Activated CD8-positive, alpha-beta memory T cell treated with anti-CD3 and anti-CD28 coated beads, Interleukin-2, amount 50 U/mL, for 4 hours (primary cell): Measurements from ENCODE around the gene CRYGB.
"Not testable (repeated sequence)": the region's sequence is repeated elsewhere in the genome, so short reads cannot be mapped to it uniquely, and the experiment has no call there.

Experiments
- DNase-seq: peaks from one replicate; pipeline ENCODE4 v3.0.0-alpha.2; 2020

CRYGB gene

DNA sequence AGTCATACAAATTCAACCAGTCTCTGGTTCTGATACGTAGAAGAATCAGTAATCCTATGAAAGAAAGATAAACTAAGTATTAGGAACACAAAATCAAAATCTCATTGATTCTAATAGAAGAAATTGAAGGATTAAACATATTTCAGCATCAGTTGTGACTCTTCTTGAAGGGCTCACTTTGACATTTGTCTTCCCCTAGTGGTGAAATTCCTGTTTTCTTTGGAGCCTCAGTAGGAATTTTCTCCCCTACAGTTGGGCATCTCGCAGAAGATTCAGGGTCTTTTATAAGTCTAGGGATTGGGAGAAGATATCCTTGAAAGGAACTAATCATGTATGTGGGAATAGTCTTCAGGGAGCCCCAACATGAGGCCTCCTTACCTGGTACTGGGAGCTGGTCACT, 2.8 kb upstream of the CRYGB start:
- no peak for DNase-seq

DNA sequence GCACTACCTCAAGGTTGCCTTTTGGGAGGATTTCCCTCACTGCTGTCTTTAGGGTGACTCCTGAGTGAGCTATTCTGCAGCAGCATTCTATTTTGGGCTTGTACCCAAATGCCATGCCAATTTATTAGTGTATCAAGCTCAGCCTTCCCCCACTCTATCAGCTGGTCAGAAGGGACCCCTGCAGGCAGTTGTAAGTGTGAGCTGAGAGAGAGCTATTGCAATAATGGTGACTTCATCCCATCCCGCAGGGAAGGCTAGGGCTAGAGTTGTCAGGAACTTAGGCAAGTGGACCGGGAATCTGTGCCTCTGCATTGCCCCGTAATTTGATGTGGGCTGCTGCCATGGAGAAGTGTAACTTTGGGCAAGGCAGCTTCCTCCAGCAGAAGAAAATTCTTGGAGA, 1.8 kb upstream of the CRYGB start:
- no peak for DNase-seq

DNA sequence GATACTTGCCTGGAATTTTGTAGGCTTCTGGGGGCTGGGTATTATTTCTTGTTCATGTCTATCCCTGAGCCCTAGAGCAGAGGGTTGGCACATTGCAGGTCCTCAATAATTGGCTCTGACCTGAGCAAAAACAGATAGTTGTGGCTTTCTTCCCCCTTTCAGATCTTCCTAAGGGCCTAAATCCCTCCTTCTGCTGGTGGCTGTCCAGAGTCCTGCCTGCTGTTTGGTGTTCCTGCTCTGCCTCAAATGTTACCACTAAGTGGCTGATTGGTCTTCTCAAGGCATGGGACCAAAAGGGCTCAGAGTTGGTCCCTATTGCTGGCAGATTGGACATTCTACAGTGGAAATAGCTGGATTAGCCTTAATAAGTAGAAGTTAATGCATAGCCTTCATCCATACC, 1.1 kb upstream of the CRYGB start:
- DNase-seq: no peak

DNA sequence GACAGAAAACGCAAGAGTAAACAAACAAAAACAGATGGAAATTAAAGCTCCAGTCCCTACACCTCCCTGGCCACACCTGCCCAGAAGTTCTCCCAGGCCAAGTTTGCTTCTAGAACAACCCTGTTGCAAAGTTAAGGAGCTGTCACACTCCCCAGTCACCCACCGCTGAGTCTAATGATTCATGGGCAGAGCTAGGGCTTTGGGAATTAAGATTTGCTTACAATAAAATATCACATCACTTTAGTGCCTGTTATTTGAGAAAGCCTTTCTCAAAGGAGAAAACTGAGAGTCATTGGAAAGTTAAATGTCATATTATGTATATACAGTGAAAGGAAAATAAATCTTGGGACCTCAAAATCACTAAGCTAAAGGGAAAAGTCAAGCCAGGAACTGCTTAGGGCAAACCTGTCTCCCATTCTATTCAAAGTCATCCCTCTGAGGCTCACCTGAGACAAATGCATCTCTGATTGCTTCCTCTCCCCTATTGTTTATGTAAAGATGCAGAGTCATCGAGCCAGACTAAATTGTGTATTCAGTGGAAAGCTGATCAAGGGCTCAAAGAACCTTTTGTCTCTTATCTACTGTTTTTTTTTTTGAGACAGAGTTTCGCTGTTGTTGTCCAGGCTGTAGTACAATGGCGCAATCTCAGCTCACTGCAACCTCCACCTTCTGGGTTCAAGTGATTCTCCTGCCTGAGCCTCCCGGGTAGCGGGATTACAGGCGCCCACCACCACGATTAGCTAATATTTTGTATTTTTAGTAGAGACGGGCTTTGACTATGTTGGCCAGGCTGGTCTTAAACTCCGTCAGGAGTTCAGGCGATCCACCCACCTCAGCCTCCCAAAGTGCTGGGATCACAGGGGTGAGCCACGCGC, 2.8 kb downstream of the CRYGB start:
- DNase-seq: no peak

DNA sequence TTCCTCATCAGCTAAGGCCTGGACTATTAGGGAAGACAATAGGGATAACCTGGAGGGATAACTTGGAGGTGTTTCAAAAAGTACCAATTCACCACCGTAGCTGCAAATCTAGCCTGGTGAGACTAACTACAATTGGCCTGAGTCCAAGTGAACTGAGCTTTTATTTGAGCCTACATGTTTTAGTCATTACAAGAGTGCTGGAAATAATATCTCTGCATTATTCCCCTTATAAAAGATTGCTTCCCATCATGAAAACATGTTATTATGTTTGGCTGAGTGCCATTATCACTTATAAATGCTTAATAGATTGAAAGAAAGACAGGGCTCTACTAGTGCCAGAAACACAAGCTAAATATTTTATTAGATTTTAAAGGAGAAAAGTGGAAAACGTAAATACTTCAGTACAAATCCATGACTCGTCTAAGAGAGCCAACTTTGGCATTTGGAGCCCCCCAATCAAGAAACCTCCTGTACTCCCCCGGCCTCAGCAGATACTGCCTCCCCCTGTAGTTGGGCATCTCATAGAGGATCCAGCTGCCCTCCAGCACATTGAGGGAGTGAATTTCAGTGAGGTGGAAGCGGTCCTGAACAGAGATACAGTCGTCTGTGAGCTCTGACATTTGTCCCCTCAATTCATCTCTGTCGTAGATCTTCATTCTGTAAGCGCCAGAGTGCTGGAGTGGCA, 3.6 kb downstream of the CRYGB start:
- DNase-seq: no peak

DNA sequence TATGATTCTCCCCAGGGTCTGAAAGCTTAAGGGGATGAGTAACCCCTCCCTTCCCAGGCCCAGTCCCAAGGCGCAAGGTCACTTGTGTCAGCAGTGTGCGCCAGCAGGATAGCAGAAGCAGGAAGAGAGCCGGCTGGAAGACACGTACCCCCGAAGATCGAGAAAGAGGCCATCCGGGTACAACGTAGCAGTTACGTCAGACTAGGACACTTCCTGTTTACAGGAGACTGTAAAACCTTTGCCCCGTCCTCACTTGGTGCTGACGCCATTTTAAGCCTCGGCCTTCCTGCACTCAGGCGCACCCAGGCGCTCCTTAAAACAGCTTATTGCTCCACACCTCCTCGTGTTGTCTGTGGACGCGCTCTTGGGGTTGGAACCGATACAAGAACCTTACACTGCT, 6.5 kb downstream of the CRYGB start:
- no peak for DNase-seq

DNA sequence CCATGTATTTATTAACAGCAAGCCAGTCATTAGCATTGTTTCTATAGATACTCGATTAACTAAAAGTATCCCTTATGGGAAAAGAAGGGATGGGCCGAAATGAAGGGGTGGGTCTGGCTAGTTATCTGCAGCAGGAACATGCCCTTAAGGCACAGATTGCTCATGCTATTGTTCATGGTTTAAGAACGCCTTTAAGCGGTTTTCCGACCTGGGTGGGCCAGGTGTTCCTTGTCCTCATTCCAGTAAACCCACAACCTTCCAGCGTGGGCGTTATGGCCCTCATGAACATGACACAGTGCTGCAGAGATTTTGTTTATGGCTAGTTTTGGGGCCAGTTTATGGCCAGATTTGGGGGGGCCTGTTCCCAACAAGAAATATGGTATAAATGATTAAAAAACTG, 7.6 kb downstream of the CRYGB start:
- not testable (repeated sequence) for DNase-seq

DNA sequence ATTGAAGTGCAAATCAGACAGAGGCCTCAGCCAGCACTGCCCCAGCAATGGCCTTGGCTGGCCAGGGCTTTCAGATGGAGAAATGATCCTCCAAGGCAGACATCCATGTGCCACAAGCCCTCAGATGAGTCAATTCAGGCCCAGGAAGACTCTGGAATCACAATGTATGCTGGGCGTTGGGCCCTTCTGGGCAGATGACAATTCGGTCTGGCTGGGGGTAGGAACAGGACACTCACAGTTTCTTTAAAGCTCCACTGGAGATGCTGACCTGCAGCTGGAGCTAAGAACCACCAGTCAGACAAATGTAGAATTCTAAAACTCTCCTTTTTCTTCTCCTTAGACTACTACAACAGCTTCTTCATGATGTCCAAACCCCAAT, 9.3 kb downstream of the CRYGB start:
- DNase-seq: no peak

DNA sequence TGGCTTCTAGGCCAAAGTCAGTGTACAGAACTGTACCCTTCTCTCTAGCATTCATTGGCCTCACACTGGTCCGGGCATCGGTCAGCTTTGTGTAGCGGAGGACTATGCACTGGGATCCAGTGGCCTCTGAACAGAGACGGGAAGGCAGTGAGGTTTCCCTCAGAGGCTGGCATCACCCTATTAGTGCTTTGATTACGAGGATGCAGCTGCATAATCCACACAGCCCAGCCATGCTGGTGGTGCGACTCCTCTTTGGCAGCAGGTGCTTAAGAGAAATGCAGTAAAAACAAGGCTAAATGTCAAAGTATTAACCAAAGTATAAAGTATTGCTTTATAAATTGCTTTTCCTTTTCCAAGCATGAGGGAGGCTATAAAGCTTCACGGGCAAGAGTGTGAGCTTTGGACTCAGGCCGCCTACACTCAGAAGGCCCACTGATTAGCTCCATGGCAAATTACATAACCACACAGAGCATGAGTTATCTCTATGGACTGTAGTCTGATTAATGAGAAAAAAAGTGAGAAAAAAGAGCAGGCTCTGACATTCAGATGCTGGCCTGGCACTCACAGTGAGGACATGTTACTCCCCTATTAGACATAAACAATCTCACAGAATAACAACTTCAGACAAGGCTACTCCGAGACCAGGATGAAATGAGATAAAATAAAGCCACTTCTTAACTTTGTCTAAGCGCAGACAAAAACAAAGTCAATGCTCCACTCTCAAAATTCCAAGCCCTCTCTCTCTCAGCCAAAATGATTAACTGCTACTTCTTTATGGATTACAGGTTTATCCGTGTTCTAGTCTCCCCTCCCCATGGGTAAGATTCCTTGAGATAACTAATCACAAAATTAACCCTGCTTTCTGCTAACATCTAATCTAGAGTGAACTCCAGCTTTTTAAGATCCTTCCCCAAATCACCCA, 9.9 kb downstream of the CRYGB start:
- DNase-seq: no peak

DNA sequence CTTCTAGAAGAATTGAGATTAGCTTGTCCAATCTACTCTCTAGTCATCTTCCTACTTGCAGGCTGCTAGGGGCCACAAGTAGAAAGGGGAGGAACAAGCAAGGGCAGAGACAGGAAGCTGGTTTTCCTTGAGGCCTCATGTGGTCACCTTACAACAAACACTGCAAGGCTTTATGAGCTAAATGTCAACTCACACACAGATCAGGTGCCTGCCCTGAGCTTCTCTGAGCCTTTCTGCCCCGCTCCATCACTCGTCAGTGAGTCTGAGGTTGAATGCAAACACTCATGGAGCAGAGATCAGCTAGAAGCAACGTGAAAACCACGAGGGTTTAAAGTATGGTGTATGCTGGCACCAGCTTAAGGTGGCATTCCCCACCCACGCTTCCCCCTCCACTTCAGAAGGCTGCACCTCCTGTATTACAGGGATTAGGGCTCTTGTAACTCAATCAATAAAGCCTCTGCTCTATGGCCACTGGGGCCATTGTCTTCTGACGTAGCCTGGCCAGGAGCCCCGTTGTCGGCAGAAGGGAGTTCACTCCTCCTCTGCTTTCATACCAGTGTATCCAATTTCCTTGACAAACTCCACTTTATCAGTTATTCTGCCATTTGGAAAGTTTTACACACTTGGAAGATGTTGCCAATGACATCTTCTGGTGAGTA, 10.9 kb downstream of the CRYGB start:
- DNase-seq: peak; percentile 24

DNA sequence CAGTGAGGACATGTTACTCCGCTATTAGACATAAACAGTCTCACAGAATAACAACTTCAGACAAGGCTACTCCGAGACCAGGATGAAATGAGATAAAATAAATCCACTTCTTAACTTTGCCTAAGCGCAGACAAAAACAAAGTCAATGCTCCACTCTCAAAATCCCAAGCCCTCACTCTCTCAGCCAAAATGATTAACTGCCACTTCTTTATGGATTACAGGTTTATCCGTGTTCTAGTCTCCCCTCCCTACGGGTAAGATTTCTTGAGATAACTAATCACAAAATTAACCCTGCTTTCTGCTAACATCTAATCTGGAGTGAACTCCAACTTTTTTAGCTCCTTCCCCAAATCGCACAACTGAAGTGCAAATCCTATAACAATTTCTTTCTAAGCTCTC, 15.2 kb downstream of the CRYGB start:
- DNase-seq: no peak

DNA sequence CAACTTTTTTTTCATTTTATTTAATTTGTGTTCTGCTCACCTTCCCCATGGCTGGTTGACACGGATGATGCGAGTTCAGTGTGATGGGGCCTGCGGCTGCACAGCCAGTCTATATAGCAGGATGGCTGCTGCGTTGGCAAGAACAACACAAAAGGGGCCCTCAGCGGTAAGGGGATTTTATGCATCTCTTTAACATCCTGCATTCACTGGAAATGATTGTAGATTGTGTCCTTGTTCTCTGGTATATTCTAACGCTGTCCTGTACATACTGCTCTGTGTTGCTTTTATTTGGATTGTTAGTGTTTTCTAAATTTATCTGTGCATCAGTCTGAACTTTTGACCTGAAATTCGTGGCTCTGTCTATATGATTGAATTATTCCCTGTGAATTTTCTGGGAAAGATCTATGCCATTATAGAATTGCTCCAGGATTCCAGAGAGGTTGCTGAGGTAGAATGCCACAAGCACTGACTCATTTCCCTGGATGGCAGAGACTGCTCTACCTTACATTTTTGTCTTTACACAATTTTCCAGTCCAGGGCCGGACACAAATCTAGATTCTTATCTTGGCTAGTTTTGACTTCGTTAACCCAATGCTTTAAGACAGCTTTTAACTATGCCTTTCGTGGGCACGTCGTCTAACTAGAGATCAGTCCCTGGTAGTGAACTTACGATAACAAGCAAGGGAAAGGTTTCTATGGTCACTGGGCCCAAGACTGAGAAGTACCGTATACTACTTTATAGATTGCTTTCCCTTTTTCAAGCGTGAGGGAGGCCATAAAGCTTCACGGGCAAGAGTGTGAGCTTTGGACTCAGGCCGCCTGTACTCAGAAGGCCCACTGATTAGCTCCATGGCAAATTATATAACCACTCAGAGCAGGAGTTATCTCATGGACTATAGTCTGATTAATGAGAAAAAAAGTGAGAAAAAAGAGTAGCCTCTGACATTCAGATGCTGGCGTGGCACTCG, 15.9 kb downstream of the CRYGB start, which contains the start of gene CRYGC:
CRYGC (minus strand) TSS at position 85 of the 968 bp plus-strand sequence; CDS start at position 49, 36 bp downstream.
- DNase-seq: no peak

DNA sequence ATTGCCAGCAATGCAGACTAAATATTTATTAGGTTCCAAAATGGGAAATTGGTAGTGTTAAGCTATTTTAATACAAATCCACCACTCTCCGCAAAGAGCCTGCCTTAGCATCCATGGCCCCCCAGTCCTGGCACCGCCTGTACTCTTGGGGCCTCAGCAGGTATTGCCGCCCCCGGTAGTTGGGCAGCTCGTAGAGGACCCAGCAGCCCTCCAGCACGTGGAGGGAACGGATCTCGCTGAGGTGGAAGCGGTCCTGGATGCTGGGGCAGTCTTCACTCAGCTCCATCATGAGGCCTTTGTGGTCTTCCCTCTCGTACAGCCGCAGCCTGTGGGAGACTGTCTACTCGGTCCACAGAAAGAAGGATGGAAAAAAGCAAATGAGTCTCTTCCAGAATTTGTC, 17.8 kb downstream of the CRYGB start:
- no peak for DNase-seq

DNA sequence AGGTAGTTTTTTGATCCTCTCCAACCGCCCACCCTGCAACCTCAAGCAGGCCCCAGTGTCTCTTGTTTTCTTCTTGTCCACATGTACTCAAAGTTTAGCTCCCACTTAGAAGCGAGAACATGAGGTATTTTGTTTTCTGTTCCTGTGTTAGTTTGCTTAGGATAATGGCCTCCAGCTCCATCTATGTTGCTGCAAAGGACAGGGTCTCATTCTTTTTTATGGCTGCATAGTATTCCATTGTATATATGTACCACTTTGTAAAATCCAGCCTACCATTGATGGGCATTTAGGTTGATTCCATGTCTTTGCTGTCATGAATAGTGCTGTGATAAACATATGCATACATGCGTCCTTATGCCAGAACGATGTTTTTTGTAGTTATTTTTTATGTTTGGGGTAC, 18.9 kb downstream of the CRYGB start:
- DNase-seq: no peak

DNA sequence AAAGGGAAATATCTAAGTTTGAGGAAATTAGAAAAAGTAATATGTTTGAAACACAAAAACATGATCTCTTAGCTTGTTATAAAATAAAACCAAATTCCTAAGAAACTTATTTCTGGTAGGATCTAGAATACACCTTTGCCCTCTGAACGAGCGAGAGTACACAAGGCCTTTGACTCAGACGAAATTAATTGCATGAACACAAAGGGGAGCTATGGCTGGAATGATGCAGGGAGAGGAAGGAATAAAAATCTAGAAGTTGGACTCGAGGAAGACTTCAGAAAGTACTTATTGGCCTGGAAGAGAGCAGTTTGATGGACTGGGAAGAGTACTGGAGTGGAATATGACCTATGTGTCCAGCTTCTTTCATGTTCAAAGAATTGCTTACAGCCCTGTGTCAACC, 20.7 kb downstream of the CRYGB start:
- DNase-seq: no peak

DNA sequence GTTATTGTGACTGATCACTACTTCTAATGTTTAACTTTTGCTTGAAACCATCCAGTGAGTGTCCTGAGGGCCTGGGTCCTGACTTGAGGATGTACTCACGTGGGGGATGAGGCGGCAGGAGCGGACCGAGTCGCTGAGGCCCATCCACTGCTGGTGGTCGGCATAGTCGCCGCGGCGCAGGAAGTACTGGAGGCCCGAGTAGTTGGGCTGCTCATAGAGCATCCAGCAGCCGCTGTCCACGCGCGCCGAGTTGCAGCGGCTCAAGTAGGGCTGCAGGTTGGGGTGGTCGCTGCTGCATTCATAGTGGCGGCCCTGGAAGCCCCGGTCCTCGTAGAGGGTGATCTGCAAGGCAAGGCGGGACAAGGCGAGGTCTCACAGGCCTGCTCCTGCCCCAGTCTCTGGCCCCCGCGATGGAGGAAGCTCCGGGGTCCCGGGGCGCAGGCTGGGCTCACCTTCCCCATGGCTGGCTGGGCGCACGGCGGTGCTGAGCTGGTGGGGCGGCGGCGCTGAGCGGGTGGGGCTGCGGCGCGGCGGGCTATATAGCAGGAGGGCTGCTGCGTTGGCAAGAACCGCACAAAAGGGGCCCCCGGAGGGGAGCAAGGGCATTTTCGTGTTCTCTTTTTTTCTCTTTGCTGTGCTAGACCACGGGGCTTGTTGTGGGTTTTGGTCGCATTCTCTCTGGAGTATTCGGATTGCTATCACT, 21.8 kb downstream of the CRYGB start, which contains the start of gene CRYGD:
CRYGD (minus strand) TSS at position 512 of the 703 bp plus-strand sequence; CDS start at position 461, 51 bp downstream.
- not testable (repeated sequence) for DNase-seq

DNA sequence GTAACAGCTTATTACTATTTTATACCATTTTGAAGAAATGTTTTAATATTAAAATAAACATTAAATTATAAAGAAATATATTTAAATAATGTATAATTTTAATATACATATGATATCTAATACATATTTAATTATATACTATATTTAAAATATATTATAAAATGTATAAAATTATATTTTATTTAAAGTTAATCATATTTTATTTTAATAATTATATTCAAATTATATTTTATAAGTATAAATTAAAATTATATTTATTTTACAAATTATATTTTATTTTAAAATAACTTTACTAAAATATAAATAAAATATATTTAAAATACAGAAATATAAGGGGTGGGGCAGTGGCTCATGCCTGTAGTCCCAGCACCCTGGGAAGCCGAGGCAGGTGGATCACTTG, 23.7 kb downstream of the CRYGB start:
- no peak for DNase-seq

DNA sequence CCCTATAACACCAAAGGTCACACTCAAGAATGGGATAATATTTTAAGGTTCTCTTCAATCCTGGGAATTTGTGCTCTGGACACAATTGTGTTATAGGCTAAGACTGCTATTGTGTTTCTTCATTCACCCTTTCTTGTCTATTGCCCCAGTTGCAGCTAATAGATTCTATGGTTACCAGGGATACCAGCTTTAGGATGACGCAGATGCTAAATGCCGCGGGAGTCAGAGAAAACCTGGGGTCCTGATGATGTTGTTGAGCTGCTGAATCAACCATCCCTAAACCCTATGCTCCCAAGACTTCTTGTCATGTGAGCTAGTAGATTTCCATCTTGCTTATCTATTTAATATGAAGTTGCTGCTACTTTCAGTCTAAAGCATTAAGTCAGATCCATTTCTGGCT, 27.0 kb downstream of the CRYGB start:
- no peak for DNase-seq

DNA sequence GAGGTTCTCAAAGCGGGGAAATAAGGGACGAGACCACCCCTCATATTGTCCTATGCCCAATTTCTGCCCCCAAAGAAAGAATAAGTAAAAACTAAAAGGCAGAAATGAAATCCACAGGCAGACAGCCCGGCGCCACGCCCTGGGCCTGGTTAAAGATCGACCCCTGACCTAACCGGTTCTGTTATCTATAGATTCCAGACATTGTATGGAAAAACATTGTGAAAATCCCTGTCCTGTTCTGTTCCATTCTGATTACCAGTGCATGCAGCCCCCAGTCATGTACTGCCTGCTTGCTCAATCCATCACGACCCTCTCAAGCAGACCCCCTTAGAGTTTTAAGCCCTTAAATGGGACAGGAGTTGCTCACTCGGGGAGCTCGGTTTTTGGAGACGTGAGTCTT, 28.6 kb downstream of the CRYGB start:
- DNase-seq: not testable (repeated sequence)

DNA sequence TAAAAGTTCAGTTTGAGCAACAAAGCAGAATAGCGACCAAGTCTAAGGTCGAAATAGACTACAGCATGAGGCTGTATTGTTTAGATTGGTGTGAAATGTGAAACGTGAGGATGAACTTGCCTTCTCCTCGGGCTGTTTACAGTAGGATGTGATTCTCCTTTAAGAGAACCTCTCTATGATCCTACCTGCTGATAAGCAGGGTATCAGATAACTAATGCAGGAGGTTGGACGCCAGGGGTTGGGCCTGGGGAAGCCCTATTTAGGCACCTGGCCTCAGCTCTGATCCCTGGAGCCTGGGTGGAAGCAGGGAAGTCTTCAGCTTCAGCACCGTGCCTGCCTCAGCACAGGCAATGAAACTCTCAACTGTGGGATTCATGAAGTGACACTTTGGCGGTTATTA, 33.0 kb downstream of the CRYGB start:
- no peak for DNase-seq
